ENCODE data around the gene DIRAS1.

The DIRAS1 gene, protein sequence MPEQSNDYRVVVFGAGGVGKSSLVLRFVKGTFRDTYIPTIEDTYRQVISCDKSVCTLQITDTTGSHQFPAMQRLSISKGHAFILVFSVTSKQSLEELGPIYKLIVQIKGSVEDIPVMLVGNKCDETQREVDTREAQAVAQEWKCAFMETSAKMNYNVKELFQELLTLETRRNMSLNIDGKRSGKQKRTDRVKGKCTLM

DNA sequence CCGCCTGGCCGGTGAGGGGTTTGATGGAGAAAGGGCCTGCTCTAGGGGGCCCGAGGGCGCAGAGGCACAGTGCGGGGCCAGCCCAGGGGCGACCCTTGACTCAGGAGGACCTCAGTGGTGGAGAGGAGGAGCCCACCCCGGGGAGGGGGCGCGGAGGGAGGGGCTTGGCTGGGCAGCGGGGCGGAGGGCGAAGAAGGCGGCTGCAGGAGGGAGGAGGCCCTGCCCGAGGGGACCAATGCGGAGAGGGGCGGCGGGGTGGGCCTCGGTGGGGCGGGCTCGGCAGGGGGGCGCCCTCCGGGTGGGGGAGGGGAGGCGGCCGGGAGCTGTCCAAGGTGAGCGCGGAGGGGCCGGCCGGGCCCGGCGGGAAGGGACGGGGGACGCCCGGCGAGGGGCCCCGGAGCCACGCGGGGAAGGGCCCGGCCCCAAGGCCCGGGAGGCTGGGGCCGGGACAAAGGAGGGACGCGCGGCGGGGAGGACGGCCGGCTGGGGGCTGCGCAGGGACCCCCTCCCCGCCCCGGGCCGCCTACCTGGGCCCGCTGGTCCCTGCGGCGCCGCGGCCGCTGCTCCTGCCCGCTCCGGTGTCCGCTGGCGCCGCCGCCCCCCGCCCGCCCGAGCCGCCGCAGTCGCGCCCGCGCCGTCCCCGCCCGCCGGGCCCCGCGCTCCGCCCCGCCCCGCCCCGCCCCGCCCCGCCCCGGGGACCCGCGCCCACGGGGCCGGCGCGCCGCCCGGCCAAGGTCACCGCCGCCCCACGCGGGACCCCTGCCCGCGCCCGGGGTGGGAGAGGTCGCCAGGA is at the start of gene DIRAS1:
Gene DIRAS1 (minus strand): TSS at position 596 of the 793 bp plus-strand sequence. CDS start 3,566 bp downstream, outside the sequence.
- no peak for DNase-seq (ENCODE audit: low read depth in 2 of 2)

DNA sequence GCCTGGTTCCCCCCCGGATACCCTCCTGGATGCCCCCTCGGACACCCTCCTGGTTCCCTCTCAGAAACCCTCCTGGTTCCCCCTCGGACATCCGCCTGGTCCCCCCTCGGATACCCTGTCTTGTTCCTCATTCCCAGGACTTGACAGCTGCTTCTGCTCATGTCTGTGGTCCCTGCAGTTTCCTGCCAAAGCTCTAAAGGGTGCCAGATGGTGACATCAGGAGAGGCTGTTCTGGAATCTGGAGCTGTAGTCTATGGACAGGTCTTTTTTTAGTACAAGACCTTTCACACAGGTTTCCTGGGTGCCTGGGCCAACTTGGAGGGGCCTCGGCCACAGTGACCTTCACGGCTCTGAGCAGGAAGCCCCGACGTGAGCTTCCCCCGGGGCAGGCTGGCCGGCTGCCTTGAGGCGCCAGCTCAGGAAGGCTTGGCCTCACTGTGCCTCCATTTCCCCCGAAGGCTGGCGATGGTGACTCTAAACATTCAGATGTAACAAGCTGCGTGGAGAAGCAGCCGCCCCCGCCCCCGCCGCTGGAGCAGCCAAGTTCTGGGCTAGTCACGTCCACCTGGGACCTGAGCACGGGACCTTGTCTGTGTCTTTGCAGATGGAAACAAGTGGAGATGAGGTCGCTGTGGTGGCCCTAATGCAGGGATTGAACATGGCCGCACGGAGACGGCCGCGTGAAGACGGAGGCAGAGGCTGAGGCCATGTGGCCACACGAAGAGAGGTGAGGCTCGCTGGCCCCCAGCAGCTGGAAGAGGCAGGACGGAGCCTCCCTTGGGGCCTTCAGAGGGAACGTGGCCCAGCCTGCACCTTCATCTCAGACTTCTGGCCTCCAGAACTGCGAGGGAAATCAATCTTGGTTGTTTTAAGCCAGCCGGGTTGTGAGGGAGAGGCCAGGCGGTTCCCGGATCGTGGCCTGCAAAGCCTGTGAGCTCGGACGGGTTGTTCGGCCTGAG is 49.2 kb upstream of the DIRAS1 start:
- no peak for DNase-seq (ENCODE audit: low read depth in 2 of 2)

DNA sequence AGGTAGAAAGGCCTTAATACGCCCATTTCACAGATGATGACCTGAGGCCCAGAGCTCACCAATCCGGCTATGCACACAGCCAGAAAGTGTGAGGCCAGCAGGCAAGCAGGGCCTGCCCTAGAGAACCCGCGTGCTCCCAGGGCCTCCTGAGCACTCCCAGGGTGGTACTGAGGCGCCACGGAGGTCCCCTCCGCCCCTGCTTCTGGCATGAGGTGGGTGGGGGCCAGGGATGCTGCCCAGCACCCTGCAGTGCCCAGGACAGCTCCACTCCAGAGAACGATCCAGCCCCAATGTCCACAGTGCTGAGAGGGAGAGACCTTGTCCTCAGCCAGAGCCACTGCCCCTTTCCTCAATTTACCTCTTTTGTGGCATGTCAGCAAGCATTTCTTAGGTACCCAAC is 48.0 kb upstream of the DIRAS1 start:
- DNase-seq (ENCODE audit: low read depth in 2 of 2) = no peak

DNA sequence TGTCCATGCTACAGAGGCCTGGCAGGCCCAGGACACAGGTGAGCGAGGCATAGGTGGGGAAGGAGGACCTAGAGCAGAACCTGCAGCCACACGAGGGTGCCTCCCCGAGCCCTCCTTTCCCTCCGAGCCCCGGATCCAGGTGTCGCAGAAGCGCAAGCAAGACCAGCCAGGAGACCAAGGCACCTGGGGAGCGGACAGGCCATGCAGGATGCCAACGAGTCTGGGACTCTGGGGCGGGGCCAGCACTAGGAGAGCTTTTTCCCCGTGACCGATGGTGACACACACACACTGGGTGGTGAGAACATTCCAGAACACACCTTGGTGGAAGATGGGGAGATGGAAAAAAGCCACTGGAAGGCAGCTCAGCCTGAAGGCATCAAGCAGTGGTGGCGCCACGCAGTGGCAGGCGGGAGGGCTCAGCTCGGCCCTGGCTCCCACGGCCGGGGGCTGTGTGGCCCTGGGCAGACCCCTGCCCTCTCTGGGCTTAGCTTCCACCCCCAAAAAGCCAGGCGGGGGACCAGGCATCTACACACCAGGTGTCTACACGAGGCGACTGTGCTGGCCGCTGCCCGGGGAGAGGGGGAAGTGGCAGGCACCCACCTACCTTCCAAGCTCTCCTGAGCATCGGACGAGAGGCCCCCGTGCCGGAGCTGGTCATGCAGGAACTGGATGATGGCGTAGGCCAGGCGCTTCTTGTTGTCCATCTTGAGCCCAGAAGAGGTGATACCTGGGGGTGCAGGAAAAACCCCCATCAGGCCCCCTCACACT is 47.4 kb upstream of the DIRAS1 start:
- DNase-seq (ENCODE audit: low read depth in 2 of 2) = no peak

DNA sequence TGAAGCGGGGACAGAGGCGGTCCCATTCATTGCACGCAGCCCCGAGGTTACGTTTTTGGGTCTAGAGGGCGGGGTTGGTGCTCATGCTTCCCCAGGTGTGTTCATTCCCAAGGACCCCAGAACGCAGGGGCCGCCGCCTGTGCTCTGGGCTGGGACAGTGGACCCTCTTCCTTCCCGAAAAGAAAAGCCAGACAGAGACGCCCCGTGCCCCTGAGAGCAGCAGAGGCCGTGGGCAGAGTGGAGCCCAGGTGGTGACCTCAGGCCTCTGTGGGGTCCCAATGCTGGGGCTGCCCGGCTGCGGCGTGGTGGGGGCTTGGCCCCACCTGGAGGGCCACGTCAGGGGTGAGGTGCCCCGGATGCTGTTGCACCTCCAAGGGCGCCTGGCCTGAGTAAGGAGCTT is 46.5 kb upstream of the DIRAS1 start:
- DNase-seq (ENCODE audit: low read depth in 2 of 2) = no peak

DNA sequence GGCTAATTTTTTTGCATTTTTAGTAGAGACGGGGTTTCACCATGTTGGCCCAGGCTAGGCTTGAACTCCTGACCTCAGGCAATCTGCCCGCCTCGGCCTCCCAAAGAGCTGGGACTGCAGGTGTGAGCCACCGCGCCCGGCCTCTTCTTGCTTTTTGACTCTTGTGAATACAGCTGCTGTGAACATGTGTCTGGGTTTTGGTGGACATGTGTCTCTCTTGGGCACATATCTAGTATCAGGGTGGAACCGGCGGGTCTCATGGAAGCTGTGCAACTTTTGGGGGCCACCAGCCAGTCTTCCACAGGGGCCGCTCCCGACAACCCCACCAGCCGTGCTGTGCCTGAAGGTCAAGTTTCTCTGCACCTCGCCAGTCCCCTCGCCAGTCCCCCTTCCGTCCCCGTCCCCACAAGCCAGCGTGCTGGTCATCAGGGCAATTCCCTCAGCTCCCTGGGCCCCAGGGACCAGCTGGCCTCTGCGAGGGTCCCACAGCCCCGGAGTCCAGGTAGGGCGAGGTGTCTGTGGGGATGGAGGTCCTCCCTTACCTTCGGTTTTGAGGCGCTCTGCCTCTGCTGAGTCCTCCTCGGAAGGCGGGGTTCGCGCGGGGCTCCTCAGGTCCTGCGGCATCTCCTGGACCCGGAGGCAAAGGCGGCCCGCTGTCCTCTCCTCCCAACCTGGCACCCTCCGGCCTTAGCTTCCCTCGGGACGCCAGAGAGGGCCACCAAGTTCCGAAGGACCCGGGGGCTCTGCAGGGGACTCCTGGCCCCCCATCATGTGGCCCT is 45.6 kb upstream of the DIRAS1 start:
- DNase-seq (ENCODE audit: low read depth in 2 of 2) = no peak

DNA sequence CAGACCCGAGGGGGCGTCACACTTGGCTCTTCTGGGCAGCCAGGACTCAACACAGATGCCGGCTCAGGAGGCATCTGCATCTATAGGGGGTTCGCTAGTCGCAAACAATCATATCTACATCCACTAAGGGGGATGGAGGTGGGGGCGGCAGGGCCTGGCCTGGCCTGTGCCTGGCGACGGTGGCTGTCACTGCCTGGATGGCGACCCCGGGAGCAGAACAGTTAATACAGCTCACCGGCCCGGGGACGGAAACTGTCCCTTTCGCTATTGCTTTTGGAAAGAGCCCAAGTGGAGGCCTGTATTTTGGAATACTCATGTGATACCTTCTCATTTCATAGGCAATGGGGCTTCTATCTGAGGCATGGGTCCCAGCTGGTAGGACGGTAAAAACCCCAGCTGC is 44.2 kb upstream of the DIRAS1 start:
- DNase-seq (ENCODE audit: low read depth in 2 of 2) = no peak

DNA sequence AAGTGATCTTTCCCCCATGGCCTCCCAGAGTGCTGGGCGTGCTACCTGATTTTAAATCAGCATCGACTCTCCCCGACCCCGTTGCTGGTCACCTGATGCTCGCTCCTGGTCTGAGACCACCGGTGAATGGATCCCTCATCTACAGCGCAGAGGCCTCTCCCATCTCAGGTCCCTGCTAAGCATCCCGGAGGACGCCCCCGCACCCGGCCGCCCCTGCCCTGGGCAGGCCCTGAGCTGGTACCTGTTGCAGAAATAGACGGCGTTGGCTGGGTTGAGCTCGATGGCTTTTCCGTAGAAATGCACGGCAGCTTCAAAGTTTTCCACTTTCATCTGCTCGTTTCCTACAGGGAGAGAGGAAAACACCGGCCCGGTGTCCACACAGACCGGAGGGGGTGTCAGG is 43.8 kb upstream of the DIRAS1 start:
- no peak for DNase-seq (ENCODE audit: low read depth in 2 of 2)

DNA sequence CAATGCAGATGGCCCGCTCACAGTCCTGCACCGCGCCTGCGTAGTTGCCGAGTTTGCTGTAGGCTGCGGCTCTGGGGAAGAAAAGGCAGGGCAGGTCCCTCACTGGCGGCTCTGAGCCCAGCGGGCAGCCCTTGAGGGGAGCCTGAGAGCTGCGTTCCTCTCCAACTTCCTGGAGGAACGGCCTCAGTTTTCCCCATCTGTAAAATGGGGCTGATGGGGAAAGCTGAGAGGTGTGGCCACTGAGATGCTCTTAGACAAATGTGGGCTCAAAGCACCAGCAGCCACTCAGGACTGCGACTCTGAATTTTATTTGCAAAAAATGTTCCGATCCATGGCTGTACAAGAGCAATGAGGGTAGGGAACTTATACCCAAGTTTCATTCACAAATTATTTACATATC is 42.5 kb upstream of the DIRAS1 start:
- no peak for DNase-seq (ENCODE audit: low read depth in 2 of 2)

DNA sequence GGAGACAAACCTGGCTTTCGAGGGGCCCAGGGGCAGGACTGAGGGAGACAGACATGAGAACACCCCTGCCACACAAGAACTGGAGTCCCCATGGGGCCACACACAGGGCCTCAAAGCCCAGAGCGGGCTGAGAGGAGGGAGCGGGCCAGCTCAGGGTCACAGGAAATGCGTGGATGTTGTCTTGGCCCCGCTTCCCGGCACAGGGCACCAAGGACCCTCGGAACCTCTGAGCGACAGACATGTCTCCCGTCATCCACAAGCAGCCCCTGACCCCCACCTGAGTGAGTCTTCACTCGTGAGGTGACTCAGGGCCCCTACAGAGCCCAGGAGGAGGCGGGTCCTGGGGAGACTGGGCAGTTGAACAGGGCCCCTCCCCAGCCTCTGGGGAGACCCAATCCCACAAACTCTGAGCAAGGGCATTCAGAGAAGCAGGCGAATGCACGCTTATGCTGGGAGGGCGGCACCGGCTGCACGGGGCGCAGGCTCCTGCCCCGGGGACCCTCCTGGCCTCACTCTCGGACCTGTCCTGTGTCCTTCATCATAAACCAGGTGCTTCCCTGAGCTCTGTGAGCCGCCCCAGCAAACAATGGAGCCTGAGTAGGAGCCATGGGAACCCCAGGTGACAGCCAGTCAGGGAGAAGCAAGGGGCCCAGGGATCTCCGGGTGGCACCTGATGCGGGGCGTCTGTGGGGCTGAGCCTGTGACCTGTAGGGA is 41.8 kb upstream of the DIRAS1 start:
- DNase-seq (ENCODE audit: low read depth in 2 of 2) = no peak

DNA sequence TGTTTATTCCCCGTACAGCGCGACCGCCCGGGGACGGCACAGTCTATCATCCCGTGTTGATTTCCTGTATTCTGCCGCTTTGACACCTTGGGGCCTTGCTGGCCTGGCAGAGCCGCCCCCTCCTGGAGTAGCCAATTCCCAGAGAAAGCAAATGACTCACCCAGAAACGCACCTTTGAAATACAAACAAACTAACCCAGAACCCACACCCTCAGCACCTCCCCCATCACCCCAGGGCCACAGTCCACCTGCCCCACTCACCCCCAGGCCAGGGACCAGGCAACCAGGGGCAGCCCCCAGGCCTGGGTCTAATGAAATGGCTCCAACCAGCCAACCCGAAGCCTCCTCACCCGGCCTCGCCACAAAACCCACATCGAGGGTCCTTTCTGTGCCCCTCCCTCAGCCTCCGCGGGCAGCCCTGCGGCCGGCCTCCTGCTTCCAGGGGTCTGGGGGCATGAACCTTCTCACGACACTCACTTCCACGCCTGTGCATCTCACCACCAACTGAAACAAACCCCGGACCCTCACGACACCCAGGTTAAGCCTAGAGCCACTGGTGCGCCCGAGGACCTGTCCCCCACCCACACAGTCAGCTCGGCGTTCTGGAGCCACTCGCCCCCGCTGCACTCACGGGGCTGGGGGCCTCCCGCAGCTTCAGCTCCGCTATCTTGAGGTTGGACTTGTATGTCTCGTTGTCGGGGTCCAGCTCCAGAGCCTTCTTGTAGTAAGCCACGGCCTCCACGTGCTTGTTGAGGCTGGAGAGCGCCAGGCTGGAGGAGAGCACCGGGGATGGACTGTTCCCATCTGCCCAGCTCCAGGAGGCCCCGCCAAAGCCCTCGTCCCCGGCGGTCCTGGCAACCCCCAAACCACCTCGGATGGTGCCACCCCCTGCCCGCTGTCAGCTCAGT is 41.0 kb upstream of the DIRAS1 start:
- no peak for DNase-seq (ENCODE audit: low read depth in 2 of 2)

DNA sequence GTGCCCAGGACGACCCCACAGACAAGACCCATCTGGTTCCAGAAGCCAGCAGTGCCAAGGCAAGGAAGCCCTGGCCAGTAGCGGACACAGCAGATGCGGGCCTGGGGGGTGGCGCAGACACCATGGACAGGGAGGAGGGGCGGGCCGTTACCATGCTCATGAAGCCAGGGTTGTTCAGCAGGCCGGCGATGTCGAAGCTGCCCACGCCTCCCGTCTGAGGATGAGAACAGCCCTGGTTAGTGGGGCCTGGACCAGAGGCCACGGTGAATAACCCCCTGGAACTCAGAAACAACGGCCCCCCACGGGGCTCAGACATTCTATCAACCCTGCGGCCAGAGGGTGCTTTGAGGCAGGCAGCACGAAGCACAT is 40.1 kb upstream of the DIRAS1 start:
- DNase-seq (ENCODE audit: low read depth in 2 of 2) = no peak

DNA sequence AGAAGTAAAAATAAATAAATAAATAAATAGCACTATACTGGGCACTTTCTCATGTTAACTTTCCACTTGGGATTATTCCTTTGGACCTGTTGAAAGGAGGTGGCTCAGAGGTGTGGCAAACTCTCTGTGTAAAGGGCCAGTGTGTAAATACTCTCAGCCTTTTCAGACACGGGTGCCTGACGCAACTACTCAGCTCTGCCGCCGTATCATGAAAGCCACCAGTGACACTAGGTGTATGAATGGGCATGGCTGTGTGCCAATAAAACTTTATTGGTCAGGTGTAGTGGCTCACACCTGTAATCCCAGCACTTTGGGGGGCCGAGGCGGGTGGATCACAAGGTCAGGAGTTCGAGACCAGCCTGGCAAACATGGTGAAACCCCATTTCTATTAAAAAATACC is 38.8 kb upstream of the DIRAS1 start:
- DNase-seq (ENCODE audit: low read depth in 2 of 2) = no peak

DNA sequence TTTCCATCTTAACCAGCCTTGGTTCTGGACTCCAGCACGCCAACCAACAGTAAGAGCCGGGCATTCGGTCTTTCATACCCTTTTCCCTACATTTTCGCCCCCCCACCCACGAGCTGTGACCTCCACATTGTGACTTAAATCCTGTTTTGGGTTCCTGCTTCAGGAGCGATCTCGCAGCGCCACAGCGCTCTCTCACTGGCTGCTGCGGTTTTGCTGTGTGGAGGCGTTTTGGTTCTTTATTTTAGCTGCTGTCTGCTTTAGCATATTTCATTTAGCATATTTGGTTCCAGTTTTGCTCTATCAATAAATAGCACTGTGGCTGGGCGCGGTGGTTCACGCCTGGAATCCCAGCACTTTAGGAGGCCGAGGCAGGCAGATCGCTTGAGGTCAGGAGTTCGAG is 38.2 kb upstream of the DIRAS1 start:
- DNase-seq (ENCODE audit: low read depth in 2 of 2) = no peak

DNA sequence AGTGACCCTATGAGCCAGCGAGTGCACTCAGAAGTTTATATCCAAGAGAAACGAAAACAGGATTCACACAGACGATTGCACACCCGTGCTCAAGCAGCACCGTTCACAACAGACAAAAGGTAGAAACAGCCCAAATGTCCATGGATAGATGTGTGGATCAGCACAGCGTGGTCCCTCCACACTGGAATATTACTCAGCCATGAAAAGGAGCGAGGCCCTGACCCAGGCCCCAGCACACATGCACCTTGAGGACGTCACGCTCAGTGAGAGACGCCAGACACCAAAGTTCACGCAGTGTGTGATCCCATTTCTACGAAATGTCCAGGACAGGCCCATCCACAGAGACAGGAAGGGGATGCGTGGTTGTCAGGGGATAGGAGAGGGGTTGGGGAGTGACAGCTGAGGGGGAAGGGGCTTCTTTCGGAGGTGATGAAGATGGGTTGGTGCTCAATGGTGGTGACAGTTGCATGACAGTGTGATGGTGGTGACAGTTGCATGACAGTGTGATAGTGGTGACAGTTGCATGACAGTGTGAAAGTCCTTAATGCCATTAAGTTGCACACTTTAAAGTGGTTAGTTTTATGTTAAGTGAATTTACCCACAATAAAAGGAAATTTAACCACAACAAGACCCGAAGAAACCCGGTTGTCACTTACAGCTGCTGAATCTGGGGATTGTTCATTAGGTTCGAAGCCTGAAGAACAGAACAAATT is 37.6 kb upstream of the DIRAS1 start:
- DNase-seq (ENCODE audit: low read depth in 2 of 2) = no peak

DNA sequence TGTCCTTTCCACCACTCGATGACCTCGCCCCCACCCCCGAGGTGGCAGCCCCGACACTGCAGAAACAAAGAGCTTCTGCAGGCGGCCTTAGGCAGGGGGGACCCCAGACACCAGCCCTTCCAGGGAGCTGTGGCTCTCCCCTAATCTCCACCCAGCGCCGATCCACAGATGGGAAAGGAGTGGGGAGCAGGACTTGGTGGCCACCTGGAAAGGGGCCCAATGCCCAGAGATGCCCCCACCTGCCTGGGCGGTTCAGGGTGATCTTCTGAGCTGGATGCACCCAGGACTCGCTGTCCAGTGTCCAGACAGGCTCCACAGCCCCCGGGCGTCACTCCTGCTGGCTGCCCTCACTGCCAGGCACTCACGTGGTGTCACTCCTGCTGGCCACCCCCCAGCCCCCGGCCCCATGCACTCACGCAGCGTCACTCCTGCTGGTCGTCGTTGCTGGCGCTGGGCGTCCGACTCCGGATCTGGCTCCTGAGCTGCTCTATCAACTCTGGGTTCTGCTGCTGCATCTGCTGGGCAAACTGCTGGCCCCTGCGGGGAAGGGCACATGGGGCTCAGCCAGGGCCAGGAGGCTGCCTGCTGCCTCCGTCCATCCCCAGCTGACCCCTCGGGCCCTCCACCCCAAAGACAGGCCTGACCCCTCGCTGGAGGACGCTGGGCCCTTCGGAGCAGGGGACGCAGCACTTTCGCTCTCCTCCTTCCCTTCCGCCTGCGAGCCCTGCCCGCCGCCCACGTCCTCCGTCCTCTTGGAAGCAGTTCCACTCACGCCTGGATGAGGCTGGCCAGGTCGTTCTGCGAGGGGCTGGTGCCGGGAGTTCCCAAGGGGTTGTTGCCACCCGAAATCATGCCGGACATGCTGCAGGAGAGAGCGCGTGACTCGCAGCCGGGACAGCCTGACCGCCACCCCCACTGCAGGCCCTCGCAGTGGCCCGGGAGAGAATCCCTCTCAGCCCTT is 36.0 kb upstream of the DIRAS1 start:
- no peak for DNase-seq (ENCODE audit: low read depth in 2 of 2)

DNA sequence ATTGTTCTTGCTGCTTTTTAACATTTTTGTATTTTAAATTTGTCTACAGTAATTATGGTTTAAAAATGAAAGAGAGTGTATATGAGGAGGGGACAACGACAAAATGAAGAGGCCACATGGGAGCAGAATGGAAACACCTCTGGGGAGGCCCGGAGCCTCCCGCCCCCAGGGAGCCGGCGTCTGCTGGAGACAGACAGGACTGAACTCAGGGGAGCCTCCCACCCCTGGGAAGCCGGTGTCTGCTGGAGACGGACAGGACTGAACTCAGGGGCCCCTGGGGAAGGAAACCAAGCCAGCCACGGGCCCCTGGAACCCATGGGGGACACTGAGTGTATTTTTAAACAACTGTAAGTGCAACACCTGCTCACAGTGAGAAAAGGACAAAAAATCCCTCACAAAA is 35.3 kb upstream of the DIRAS1 start:
- DNase-seq (ENCODE audit: low read depth in 2 of 2) = no peak

Measured in stimulated activated CD8-positive, alpha-beta memory T cell treated with anti-CD3 and anti-CD28 coated beads, Interleukin-7, amount 100 ng/mL, for 4 hours (primary cell).